ENCODE results near the gene OLFM2.
A peak's percentile ranks its signal among the peaks of the same experiment; 100 is the strongest.
"Not testable (repeated sequence)": the region's sequence is repeated elsewhere in the genome, so short reads cannot be mapped to it uniquely, and the experiment has no call there.

Gene OLFM2

GRCh38 chr19:9941671-9942070 lies 5.4 kb upstream of the OLFM2 start:
- no peak for DNase-seq

GRCh38 chr19:9941231-9941630 lies 4.9 kb upstream of the OLFM2 start:
- no peak for DNase-seq

GRCh38 chr19:9940778-9941177 lies 4.5 kb upstream of the OLFM2 start:
- DNase-seq: no peak

GRCh38 chr19:9939301-9939913 lies 3.1 kb upstream of the OLFM2 start:
- no peak for DNase-seq

- no peak for DNase-seq
Measured at GRCh38 chr19:9937001-9937411, 691 bp upstream of the OLFM2 start.

GRCh38 chr19:9935506-9936325 lies 599 bp downstream of the OLFM2 start:
- no peak for DNase-seq

- peak; percentile 72 to 83 (median 79) for DNase-seq
Measured at GRCh38 chr19:9934132-9934950, 2.0 kb downstream of the OLFM2 start.

- no peak for DNase-seq
Measured at GRCh38 chr19:9932835-9933234, 3.5 kb downstream of the OLFM2 start.

- no peak for DNase-seq
Measured at GRCh38 chr19:9931629-9932028, 4.7 kb downstream of the OLFM2 start.

- DNase-seq: no peak
Measured at GRCh38 chr19:9923440-9923839, 12.9 kb downstream of the OLFM2 start.

- not testable (repeated sequence) for DNase-seq
Measured at GRCh38 chr19:9922782-9923379, 13.4 kb downstream of the OLFM2 start.

- DNase-seq: peak; percentile 47 to 58 (median 54)
Measured at GRCh38 chr19:9917321-9917720, 19.0 kb downstream of the OLFM2 start.

GRCh38 chr19:9916719-9917118 lies 19.6 kb downstream of the OLFM2 start:
- DNase-seq: no peak

GRCh38 chr19:9914315-9915207 lies 21.8 kb downstream of the OLFM2 start:
- peak; percentile 81 to 92 (median 84) for DNase-seq

GRCh38 chr19:9914001-9914314 lies 22.4 kb downstream of the OLFM2 start:
- DNase-seq: no peak

- peak in 2 of 4 experiments; percentile 16 to 32 for DNase-seq
Measured at GRCh38 chr19:9913237-9914000, 22.9 kb downstream of the OLFM2 start.

- no peak for DNase-seq
Measured at GRCh38 chr19:9912551-9913236, 23.6 kb downstream of the OLFM2 start.

GRCh38 chr19:9911524-9912185 lies 24.7 kb downstream of the OLFM2 start:
- DNase-seq: no peak

GRCh38 chr19:9910625-9911024 lies 25.7 kb downstream of the OLFM2 start:
- DNase-seq: no peak

GRCh38 chr19:9909251-9909650 lies 27.1 kb downstream of the OLFM2 start:
- no peak for DNase-seq

All from suppressor macrophage (primary cell).